NCI-H524 treated with DMSO at 0.1 percent for 48 hours (cell line): ENCODE data around the gene CAMK2G.

ENCODE experiments used
- DNase-seq: peaks from one replicate; lab custom pipeline; 2025; lab: John Stamatoyannopoulos, UW

The CAMK2G gene

DNA sequence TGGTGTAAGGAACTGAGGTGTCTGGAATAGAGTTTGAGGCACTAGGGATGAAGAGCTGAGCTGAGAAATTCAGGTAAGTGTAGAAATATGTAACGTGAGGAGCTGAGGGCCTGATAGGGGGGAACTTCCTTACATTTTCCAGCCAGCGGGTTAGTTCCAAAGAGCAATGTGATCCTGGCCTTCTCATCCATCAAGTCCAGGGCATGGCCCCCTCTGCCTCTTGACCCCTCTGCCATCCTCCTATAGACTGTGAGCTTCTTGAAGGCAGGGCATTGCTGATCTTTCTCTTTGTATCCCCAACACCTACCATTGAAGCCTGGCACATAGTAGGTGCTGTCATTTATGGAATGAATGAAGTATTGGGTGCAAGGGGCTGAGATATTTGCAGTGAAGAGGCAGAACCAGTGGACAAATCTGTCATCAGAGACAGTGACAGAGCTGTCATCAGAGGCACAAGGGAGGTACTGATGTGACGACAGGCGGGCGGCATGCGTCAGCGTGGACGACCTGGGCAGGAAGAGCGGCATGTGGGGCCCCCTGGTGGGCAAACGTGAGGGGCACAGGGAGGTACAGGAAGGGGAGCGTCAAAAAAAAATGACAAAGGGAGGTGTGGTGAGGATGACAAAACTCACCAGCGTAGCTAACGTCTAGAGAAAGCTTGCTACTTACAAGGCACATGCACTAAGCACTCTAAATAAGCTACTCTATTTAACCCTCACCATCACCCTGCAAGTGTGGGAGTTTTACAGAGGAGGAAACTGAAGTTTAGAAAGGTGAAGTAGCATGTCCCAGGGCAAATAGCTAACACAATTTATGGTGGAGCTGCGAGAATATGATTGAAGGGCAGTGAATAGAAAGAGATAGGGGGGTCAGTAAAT is 5.2 kb upstream of the CAMK2G start:
- no peak for DNase-seq

DNA sequence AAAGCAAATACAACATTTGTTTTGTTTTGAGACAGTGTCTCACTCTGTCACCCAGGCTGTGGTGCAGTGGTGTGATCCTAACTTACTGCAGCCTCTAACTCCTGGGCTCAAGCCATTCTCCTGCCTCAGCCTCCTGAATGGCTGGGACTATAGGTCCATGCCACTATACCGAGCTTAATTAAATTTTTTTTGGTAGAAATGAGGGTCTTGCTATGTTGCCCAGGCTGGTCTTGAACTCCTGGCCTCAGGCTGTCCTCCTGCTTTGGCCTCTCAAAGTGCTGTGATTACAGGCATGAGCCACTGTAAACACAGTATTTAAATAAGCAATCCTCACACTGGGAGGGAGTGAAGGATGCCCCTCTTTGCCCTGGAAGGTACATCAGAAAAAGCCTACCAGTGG is 4.0 kb upstream of the CAMK2G start:
- no peak for DNase-seq

- DNase-seq = no peak
Observed at GRCh38 chr10:73877533-73878160, 3.3 kb upstream of the CAMK2G start.

DNA sequence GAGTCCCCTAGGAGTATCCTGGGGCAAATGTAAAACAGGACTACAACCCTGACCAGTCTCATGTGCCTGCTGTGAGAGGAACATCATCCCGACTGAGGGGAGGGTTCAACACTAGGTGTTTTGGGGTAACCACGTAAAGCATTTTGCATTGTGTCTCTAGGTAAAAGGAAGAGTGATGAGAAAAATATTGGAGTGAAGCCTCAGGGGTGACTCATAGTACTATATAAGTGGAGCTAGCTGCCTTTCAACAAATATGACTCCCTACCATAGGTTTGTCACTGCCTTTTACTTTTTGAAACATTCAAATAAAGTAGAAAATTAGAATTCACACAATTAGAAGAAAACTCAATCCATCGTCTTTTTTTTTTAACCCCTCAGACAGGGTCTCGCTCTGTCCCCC is 2.6 kb upstream of the CAMK2G start:
- DNase-seq = no peak

- no peak for DNase-seq
Observed at GRCh38 chr10:73876566-73876965, 2.2 kb upstream of the CAMK2G start.

- DNase-seq = no peak
Observed at GRCh38 chr10:73876157-73876556, 1.8 kb upstream of the CAMK2G start.

DNA sequence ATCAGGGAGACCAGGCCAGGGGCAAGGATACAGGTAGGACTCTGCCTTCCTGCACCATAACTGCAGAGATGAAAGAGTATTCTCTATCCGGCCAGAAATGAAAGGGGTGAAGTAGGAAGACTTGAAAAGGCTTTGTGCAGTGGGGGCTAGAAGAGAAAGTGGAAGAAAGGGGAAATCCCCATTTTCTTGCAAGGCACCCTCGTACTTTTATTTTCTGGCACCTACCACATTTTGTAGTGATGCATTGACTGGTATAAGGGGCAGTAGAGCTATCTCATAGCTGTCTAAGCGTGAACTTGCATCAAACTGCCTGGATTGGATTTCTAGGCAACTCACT is 752 bp upstream of the CAMK2G start:
- no peak for DNase-seq

DNA sequence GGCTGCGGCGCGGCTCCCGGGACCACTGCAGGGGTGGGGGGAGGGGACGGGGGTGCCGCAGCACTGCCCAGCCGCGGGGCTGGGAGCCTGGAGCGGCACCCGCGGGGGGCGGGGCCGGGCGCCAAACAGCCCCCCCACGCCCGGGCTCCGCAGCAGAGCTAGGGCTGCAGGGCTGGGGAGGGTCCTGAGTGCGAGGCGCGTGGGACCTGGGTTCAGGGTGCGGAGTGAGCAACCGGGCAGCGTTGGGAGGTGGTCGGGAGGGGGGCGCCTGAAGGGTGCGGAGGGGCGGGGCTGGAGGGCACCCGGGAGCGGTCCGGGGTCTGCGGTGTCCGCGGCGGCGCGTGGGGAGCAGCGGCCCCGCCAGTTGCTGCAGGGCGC is 528 bp downstream of the CAMK2G start:
- no peak for DNase-seq

GRCh38 chr10:73873142-73873837 is 1.1 kb downstream of the CAMK2G start:
- no peak for DNase-seq

DNA sequence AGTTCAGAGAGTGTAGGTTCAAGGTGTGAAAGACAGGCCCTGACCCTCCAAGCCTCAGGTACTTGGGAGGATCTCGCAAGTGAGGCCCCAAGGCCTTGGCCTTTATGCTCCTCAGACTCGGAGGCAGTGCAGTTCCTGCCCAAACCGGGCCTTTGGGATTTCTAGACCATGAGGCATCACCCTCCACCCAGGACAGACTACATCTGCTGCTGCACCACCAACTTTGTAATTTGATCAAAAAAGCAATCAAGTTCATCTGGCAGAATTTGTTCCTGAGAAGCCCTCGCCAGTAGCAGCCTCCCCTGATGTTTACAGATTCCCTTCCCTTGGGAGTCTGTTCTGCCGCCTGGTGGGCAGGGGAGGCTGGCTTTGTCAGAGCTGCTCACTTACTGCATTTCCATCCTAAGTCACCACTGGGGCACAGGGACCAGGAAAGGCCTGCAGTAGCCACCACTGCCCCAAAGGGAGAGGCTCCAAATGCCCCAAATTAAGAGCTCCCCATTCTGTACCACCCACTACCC is 2.1 kb downstream of the CAMK2G start:
- no peak for DNase-seq

DNA sequence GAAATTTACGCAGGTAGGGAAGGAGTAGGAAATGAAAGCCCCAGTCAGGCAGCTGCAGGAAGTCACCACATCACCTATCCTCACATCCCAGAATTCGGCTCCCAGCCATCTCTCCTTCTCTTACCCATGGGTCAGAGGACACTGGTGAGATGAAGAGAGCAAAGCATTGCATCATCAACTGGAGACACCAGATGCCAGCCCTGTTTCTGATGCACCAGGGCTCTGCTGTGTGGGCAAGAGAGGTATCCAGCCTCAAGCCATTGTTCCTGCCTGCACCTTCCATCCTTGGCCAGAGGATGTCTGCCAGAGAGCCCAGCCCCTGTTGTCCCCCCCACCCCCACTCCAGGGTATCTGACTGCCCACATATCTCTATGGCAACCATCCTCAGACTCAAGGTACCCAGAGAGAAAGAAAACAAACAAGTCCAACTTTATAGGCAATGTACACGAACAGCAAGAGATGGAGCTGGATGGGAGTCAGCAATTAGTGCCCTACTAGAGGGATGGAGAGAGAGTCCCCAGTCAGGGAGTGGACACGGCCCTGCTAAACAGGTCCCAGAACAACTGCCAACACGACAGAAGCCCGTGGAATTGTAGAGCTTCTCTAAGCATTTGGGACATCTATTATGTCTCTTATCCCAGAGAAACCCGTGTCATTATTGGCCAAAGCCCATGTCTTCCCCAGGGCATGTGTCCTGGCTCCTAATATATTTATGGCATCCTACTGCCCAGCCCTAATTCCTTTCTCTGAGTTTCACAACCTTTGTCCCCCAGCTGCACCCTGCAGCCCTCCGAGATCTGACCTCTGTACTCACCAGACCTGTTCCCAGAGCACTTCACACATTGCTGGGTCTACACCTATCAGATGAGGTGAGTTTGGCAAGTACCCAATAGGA is 2.8 kb downstream of the CAMK2G start:
- DNase-seq = no peak

DNA sequence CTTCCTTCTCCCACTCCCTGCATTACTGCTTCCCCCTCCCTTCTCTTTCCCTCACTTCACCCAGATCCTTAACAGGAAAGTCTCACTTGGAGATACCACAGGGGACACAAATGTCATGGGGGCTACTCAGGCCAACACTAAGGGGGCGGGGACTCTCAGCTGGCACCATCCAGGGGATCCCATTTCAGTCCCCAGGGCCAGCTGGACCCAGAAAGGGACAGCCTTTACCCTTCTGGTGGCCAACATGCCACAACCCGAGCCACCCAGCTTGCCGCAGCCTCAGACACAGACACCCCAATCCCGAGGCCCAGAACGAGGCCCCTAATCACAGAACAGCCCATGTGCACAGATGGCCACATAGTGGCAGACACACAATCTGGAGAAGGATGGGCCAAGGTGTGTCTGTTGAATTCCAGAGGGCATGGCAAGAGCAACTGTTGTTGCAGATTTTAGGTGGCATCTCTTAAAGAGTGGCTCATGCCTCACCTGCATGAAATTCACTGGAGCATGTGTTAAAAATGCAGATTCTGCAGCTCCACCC is 5.6 kb downstream of the CAMK2G start:
- DNase-seq = no peak

DNA sequence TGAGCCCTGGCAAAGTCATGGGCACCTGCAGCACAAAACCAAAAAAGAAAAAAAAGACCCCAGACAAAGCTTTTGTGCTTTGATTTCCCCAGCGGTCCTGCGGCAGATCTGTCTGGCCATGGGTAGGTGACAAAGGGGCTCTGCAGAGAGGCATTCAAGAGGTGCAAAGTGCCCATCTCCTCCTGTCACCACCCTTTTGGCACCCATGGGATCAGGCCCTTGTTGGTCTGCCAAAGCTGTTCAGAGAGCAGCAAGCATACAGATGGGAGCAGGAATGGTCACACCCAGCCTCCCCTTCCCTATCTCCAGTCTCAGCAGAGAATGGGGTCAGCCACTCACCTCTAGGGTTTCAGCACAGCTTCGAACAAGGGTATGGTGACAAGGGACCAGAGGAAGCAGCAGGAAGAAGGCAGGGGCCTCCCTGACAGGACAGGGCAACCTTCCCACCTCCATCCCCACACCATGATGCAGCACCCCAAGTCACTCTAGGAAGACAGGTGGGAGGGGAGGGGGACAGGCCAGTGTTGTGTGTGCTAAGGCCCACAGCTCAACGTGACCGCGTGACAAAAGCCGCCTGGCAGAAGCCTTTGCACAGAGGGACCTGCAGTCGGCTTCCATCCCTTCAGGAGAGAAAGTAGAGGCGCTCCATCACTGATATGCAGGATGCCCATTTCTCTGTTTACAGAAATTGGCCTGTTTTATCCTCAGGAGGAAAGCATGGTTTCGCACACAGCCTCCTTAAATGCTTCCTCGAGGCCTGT is 6.3 kb downstream of the CAMK2G start:
- no peak for DNase-seq

GRCh38 chr10:73867126-73867807 is 7.1 kb downstream of the CAMK2G start:
- DNase-seq = no peak

- no peak for DNase-seq
Observed at GRCh38 chr10:73866621-73867020, 7.7 kb downstream of the CAMK2G start.

DNA sequence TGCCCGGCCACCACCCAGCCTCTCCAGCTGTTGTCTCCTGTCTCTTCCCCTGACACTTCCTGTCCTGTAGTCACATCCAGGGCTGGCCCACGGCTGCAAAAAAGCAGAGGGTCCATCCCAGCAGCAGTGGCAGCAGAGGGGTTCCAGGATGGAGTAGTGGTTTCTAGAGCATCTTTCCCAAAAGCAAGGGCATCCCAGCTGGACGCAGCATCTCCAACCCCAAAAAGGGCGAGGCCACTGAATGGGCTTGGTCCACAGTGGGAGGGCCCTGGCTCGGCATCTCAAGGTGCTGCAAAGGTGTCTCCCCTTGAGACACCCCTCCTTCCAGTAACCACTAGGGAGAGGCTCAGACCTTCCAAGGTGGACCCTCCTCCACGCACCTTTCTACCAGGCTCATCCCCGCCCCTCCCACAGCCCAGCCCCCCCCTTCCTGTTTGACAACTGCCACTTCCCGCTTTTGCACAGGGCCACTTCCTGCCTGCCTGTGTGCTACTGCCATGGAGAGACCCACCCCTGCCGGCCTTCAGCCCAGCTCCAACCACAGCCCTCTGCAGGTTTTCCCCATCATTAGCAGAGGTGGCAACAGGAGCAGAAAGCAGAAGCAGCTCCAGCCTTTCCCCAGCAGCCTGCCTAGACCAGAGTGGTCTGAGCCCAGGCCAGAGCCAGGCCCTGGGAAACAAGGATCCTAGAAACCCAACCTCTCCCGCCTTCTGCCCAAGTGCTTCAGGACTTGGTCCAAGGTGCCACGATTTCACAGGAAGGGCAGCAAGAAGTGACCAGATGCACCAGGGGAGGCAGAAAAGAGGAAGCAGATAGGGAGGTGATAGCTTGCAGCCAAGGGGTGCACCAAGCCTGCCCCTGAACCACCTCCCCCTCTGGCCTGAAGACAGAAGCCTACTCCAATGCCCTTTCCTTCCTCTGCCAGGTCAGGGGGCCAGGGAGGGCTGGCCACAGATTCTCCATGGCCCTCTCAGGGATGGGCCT is 8.6 kb downstream of the CAMK2G start:
- no peak for DNase-seq

GRCh38 chr10:73865107-73865458 is 9.3 kb downstream of the CAMK2G start:
- no peak for DNase-seq

GRCh38 chr10:73864229-73864628 is 10.1 kb downstream of the CAMK2G start:
- DNase-seq = no peak
